Liver (tissue), 3 donors: ENCODE data around the gene ACSL1.

Source experiments
- FOXA1 ChIP-seq: IDR thresholded peaks from 2 replicates; pipeline ENCODE4 v1.6.1; 2016; ENCODE audit warnings: antibody characterized with exemption
- GABPA ChIP-seq, 2 donors: IDR thresholded peaks in 1 of 2; conservative IDR thresholded peaks in 1 of 2; 2 replicates each; pipeline ENCODE4 v1.6.1; 2016; ENCODE audit warnings: antibody characterized with exemption in 2 of 2, mild to moderate bottlenecking in 1 of 2, moderate library complexity in 1 of 2
- RAD21 ChIP-seq, 2 donors: IDR thresholded peaks; 2 replicates each; pipeline ENCODE4 v1.6.1; 2016; ENCODE audit warnings: antibody characterized with exemption in 2 of 2, mild to moderate bottlenecking in 2 of 2
- RXRA ChIP-seq, 2 donors: IDR thresholded peaks; 2 replicates each; pipeline ENCODE4 v1.6.1; 2017 to 2018; ENCODE audit warnings: antibody characterized with exemption in 2 of 2, mild to moderate bottlenecking in 1 of 2
- SP1 ChIP-seq: IDR thresholded peaks from 2 replicates; pipeline ENCODE4 v1.6.1; 2018; ENCODE audit warnings: antibody characterized with exemption, mild to moderate bottlenecking
- TAF1 ChIP-seq: conservative IDR thresholded peaks from 2 replicates; pipeline ENCODE4 v1.6.1; 2016; ENCODE audit warnings: antibody characterized with exemption, mild to moderate bottlenecking
- TF ChIP-seq, protein P1 (sequence below): fragments of 150-350 bp; IDR thresholded peaks from 2 replicates; pipeline ENCODE4 v1.5.1; 2017; ENCODE audit warnings: improper control_type of control experiment, low read depth, low read length; ENCODE audit not compliant: missing input control
- TF ChIP-seq, protein P2 (sequence below): IDR thresholded peaks from 2 replicates; pipeline ENCODE4 v1.6.1; 2016; ENCODE audit warnings: antibody characterized with exemption
- donor health status: healthy.
- donor health status: healthy.

DNA sequence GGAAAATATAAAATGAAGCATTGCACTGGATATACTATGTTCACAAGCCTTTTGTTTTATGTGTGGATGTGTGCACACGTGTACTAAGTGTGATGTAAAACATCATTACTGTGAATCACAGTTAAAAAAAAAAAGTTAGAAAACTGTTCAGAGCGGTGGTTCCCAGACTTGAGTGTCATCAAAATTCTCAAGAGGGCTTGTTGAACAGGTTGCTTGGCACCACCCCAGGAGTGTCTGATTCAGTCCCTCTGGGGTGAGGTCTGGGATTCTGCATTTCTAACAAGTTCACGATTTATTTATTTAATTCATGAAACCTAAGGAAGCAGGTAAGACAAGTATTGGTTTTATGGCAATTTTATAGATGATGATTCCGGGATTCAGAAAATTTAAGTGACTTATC is 93.6 kb downstream of the ACSL1 start:
- TF ChIP-seq, protein P1, sequence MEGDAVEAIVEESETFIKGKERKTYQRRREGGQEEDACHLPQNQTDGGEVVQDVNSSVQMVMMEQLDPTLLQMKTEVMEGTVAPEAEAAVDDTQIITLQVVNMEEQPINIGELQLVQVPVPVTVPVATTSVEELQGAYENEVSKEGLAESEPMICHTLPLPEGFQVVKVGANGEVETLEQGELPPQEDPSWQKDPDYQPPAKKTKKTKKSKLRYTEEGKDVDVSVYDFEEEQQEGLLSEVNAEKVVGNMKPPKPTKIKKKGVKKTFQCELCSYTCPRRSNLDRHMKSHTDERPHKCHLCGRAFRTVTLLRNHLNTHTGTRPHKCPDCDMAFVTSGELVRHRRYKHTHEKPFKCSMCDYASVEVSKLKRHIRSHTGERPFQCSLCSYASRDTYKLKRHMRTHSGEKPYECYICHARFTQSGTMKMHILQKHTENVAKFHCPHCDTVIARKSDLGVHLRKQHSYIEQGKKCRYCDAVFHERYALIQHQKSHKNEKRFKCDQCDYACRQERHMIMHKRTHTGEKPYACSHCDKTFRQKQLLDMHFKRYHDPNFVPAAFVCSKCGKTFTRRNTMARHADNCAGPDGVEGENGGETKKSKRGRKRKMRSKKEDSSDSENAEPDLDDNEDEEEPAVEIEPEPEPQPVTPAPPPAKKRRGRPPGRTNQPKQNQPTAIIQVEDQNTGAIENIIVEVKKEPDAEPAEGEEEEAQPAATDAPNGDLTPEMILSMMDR, result no peak
- TF ChIP-seq GABPA (IDR thresholded peaks at IDR 0.05 in 1 of 2, conservative IDR thresholded peaks at IDR 0.05 in 1 of 2) (no peak), FOXA1 (no peak), RXRA (IDR thresholded peaks at IDR 0.05) (no peak), TAF1 (no peak), SP1 (no peak), RAD21 (IDR thresholded peaks at IDR 0.05) (no peak)
- TF ChIP-seq, protein P2, sequence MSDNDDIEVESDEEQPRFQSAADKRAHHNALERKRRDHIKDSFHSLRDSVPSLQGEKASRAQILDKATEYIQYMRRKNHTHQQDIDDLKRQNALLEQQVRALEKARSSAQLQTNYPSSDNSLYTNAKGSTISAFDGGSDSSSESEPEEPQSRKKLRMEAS, result no peak
